ENCODE measurements around the gene SH3PXD2B. TPM values are rescaled to one million over a fixed set of nuclear protein-coding genes. Genes with fewer than 3 reads are reported as not detected.

The SH3PXD2B gene
- total and polyA plus RNA-seq, 2 experiments from 2014 or later = 15.2 to 19.8 TPM

GRCh38 chr5:172441262-172441751 lies 13.0 kb downstream of the SH3PXD2B start:
- peaks cover 36% of the 10 kb centered on the region for H3F3A ChIP-seq (ENCODE audit: insufficient read depth)
- DNase-seq = peak; percentile 72
- H3K9me2 ChIP-seq (ENCODE audit: insufficient read depth) = no peaks in the 10 kb centered on the region
- in situ Hi-C loops (cut with MboI) = no loop called here
- peak overlapping the region; percentile 82 for H3K27ac ChIP-seq
- no peak overlapping the region for H3K9ac ChIP-seq
- no peaks in the 10 kb centered on the region for H4K20me1 ChIP-seq (ENCODE audit: insufficient read depth)
- no peaks in the 10 kb centered on the region for H3K9me3 ChIP-seq (ENCODE audit: low read depth)
- 50 to 53% methylated on average over 14 of the region's 14 CpGs for WGBS, 2 experiments (ENCODE audit: low coverage in 1 of 2, low lambda C conversion rate in 2 of 2, missing lambda C conversion rate in 2 of 2)
- no peak overlapping the region for H2AFZ ChIP-seq
- peaks cover 49% of the 10 kb centered on the region for H3K4me1 ChIP-seq (ENCODE audit: insufficient read depth)
- no peak overlapping the region for H3K4me3 ChIP-seq
- H3K4me2 ChIP-seq (ENCODE audit: unreplicated experiment) = no peak overlapping the region
- no peaks in the 10 kb centered on the region for H3K36me3 ChIP-seq (ENCODE audit: low read depth)
- TF ChIP-seq EZH2 (IDR thresholded peaks at IDR 0.05; ENCODE audit: insufficient read depth, poor library complexity, severe bottlenecking) = no peak
- TF ChIP-seq EZH2phosphoT487 (IDR thresholded peaks at IDR 0.05; ENCODE audit: insufficient read depth, low read depth) = no peak
- H3K79me2 ChIP-seq (ENCODE audit: insufficient read depth) = peaks cover 94% of the 10 kb centered on the region
- no peaks in the 10 kb centered on the region for H3K27me3 ChIP-seq (replicated peaks; ENCODE audit: insufficient read depth)

DNA sequence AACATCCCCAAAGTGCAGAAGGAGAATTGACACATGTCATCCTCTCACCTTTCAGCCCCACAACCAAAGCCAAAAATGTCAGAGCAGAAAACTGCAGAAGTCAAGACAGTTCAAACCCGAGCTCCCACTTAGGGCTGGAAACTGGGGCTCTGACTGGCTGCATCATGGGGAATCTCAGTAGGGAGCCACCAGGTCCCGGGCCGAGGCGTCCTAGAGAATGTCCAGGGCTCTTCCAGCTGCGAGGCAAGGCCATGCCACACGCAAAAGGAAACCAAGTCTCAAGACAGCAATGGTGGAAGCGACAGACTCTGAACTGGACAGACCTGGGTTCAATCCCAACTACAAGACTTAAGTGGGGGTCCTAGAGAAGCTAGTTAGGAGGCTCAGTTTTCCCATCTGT lies 13.8 kb downstream of the SH3PXD2B start:
- no peaks in the 10 kb centered on the region for H3K9me3 ChIP-seq (ENCODE audit: low read depth)
- WGBS, 2 experiments (ENCODE audit: low coverage in 1 of 2, low lambda C conversion rate in 2 of 2, missing lambda C conversion rate in 2 of 2) = 98 to 99% methylated on average over 7 of the region's 7 CpGs
- H3K79me2 ChIP-seq (ENCODE audit: insufficient read depth) = peaks cover 94% of the 10 kb centered on the region
- H2AFZ ChIP-seq = no peak overlapping the region
- in situ Hi-C loops (cut with MboI) = no loop called here
- H3K27ac ChIP-seq = no peak overlapping the region
- TF ChIP-seq EZH2 (IDR thresholded peaks at IDR 0.05; ENCODE audit: insufficient read depth, poor library complexity, severe bottlenecking) = no peak
- no peak for TF ChIP-seq EZH2phosphoT487 (IDR thresholded peaks at IDR 0.05; ENCODE audit: insufficient read depth, low read depth)
- no peaks in the 10 kb centered on the region for H3K27me3 ChIP-seq (replicated peaks; ENCODE audit: insufficient read depth)
- H3K4me3 ChIP-seq = no peak overlapping the region
- DNase-seq = no peak
- no peaks in the 10 kb centered on the region for H3K9me2 ChIP-seq (ENCODE audit: insufficient read depth)
- H3K36me3 ChIP-seq (ENCODE audit: low read depth) = no peaks in the 10 kb centered on the region
- no peak overlapping the region for H3K4me2 ChIP-seq (ENCODE audit: unreplicated experiment)
- no peak overlapping the region for H3K9ac ChIP-seq
- no peaks in the 10 kb centered on the region for H4K20me1 ChIP-seq (ENCODE audit: insufficient read depth)
- H3K4me1 ChIP-seq (ENCODE audit: insufficient read depth) = peaks cover 49% of the 10 kb centered on the region
- peaks cover 36% of the 10 kb centered on the region for H3F3A ChIP-seq (ENCODE audit: insufficient read depth)

DNA sequence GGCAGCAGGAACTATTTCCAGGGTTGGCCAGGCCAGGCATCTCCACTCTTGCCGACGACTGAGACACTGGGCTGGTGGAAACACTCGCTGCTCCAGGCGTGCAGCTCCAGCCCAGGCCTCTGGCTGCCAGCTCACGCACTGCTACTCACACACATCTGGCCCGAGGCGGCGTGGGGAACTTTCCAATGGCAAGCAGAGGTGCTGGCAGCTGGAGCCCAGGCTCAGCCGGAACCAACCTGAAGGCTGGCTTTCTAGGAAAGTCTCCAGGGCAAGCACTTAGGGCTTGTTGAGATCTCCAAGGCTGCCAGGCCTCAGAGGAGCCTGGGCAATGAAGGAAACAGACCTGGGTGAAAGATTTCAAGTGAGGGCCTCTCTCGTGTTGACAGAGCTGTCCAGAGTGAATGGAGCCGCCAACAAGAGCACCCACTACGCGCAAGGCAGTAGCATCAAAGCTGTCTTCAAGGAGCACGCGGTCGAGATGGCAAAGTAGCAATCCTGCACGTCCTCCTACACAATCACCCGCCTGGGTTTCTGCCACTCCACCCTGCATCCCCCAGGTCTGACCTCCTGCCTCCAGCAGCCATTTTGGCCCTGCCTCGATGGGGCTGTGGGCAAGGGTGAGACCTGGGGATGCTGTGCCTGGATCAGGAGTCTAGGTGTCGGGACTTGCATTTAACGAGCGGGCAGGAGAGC lies 14.4 kb downstream of the SH3PXD2B start:
- in situ Hi-C loops (cut with MboI) = no loop called here
- no peak for TF ChIP-seq EZH2 (IDR thresholded peaks at IDR 0.05; ENCODE audit: insufficient read depth, poor library complexity, severe bottlenecking)
- no peak for TF ChIP-seq EZH2phosphoT487 (IDR thresholded peaks at IDR 0.05; ENCODE audit: insufficient read depth, low read depth)
- Histone ChIP-seq H4K20me1 (ENCODE audit: insufficient read depth) (no peaks in the 10 kb centered on the region), H2AFZ (no peak overlapping the region), H3K9me3 (ENCODE audit: low read depth) (no peaks in the 10 kb centered on the region), H3K79me2 (ENCODE audit: insufficient read depth) (peaks cover 94% of the 10 kb centered on the region), H3K36me3 (ENCODE audit: low read depth) (no peaks in the 10 kb centered on the region), H3K9me2 (ENCODE audit: insufficient read depth) (no peaks in the 10 kb centered on the region), H3K9ac (no peak overlapping the region), H3F3A (ENCODE audit: insufficient read depth) (peaks cover 33% of the 10 kb centered on the region), H3K4me2 (ENCODE audit: unreplicated experiment) (no peak overlapping the region), H3K27me3 (replicated peaks; ENCODE audit: insufficient read depth) (no peaks in the 10 kb centered on the region), H3K4me3 (no peak overlapping the region), H3K4me1 (ENCODE audit: insufficient read depth) (peaks cover 45% of the 10 kb centered on the region), H3K27ac (no peak overlapping the region)
- DNase-seq = no peak
- 68 to 74% methylated on average over 22 of the region's 22 CpGs for WGBS, 2 experiments (ENCODE audit: low coverage in 1 of 2, low lambda C conversion rate in 2 of 2, missing lambda C conversion rate in 2 of 2)

DNA sequence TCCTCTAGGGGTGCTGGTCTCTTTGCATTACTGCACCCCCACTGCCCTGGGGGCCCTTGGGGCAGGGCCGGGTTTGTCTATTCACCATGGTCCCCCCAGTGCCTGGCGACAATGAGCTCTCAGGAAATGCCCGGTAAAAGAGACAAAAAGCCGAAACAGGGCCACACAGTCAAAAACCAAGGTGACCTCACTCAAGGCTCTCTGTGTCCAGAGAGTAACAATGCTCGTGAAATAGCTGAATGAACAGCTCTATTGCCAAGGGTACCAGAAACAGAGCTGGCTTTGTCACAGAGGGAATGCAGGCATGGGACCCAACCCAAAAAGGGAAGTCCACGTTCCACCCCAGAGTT lies 16.0 kb downstream of the SH3PXD2B start:
- Histone ChIP-seq H4K20me1 (ENCODE audit: insufficient read depth) (no peaks in the 10 kb centered on the region), H3K36me3 (ENCODE audit: low read depth) (no peaks in the 10 kb centered on the region), H3K9me3 (ENCODE audit: low read depth) (no peaks in the 10 kb centered on the region), H3K4me2 (ENCODE audit: unreplicated experiment) (no peak overlapping the region), H3K9me2 (ENCODE audit: insufficient read depth) (no peaks in the 10 kb centered on the region), H3K4me1 (ENCODE audit: insufficient read depth) (peaks cover 30% of the 10 kb centered on the region), H3F3A (ENCODE audit: insufficient read depth) (peaks cover 20% of the 10 kb centered on the region), H3K4me3 (no peak overlapping the region), H3K79me2 (ENCODE audit: insufficient read depth) (peaks cover 99% of the 10 kb centered on the region), H2AFZ (no peak overlapping the region), H3K9ac (no peak overlapping the region; the same call in 1 of the 2 replicates), H3K27me3 (replicated peaks; ENCODE audit: insufficient read depth) (no peaks in the 10 kb centered on the region), H3K27ac (0 out of 2 replicates have a peak overlapping the region, but pooled peaks have one; percentile 8)
- 49 to 56% methylated on average over 6 of the region's 6 CpGs for WGBS, 2 experiments (ENCODE audit: low coverage in 1 of 2, low lambda C conversion rate in 2 of 2, missing lambda C conversion rate in 2 of 2)
- TF ChIP-seq EZH2phosphoT487 (IDR thresholded peaks at IDR 0.05; ENCODE audit: insufficient read depth, low read depth) (no peak), EZH2 (IDR thresholded peaks at IDR 0.05; ENCODE audit: insufficient read depth, poor library complexity, severe bottlenecking) (no peak)
- in situ Hi-C loops (cut with MboI) = no loop called here
- DNase-seq = peak; percentile 43
